Stomach (tissue), 9 donors: Measurements from ENCODE around the gene FGF4. TPM values are rescaled to one million over a fixed set of nuclear protein-coding genes. Genes with fewer than 3 reads are reported as not detected.
"Not testable (repeated sequence)": the region's sequence is repeated elsewhere in the genome, so short reads cannot be mapped to it uniquely, and the experiment has no call there.

Source experiments
- DNase-seq, 2 donors: peaks; one replicate each; pipeline versions ENCODE4 v3.0.0 to v3.0.0-alpha.2; 2013 to 2019
- H3K27ac ChIP-seq, 5 donors: fragments of 200-600 bp in 4 of 5; sonication (generic) in 4 of 5; one replicate each; pipeline ENCODE4 v1.5.1; 2013 to 2019; ENCODE audit warnings: mild to moderate bottlenecking in 1 of 5, moderate library complexity in 1 of 5
- H3K27me3 ChIP-seq, 3 donors: fragments of 200-600 bp; sonication (generic); one replicate each; pipeline ENCODE4 v1.5.1; 2017 to 2019; ENCODE audit warnings: mixed run types in 1 of 3
- H3K36me3 ChIP-seq, 4 donors: fragments of 200-600 bp; sonication (generic); 1 replicate in 3 of 4; 2 replicates in 1 of 4; pipeline ENCODE4 v1.5.1; 2016 to 2019
- H3K4me1 ChIP-seq, 4 donors: fragments of 200-600 bp; sonication (generic); one replicate each; pipeline ENCODE4 v1.5.1; 2016 to 2019
- H3K4me3 ChIP-seq, 4 donors: fragments of 200-600 bp; sonication (generic) in 3 of 4; one replicate each; pipeline ENCODE4 v1.5.1; 2016 to 2019; ENCODE audit warnings: mild to moderate bottlenecking in 1 of 4
- H3K9me3 ChIP-seq, 4 donors: fragments of 200-600 bp; sonication (generic); one replicate each; pipeline ENCODE4 v1.5.1; 2016 to 2019
- CTCF ChIP-seq, 7 experiments: fragments of 450-650 bp in 4 of 7; fragments of 200-600 bp in 3 of 7; sonication (generic) in 3 of 7; IDR thresholded peaks; one replicate each; pipeline ENCODE4 v1.5.1; 2016 to 2019; ENCODE audit warnings: antibody characterized with exemption in 7 of 7, control low read depth in 2 of 7, mild to moderate bottlenecking in 1 of 7
- EP300 ChIP-seq: sonication (generic); formaldehyde crosslinking; IDR thresholded peaks from one replicate; pipeline ENCODE4 v1.6.1; 2017; ENCODE audit warnings: antibody characterized with exemption
- POLR2A ChIP-seq, 4 donors: fragments of 450-650 bp; IDR thresholded peaks; one replicate each; pipeline ENCODE4 v1.6.1; 2016; ENCODE audit warnings: antibody characterized with exemption in 4 of 4, control low read depth in 2 of 4, mild to moderate bottlenecking in 1 of 4, moderate library complexity in 1 of 4
- POLR2AphosphoS5 ChIP-seq, 3 donors: sonication (generic); formaldehyde crosslinking; IDR thresholded peaks; one replicate each; pipeline ENCODE4 v1.6.1; 2016; ENCODE audit warnings: antibody characterized with exemption in 3 of 3
- WGBS, 5 donors: extraction: QIAGEN DNeasy Blood & Tissue Kit in 3 of 5; methylation state at CpG; one replicate each; pipeline versions ENCODE4 v1.1.5 to v1.1.7; 2013 to 2018; 5-methylcytosine and 5-hydroxymethylcytosine counted together
- intact Hi-C: fragments of 100-400 bp; cut with DNase I; formaldehyde crosslinking; loops from one replicate; pipeline ENCODE4 v1.15.1; 2023; ENCODE audit warnings: low total_unique reads
- polyA plus RNA-seq, 3 donors: library from polyadenylated mRNA; stranded (reverse); fragments of 200-250 nt; gene quantifications; one replicate each; pipeline ENCODE4 v1.2.3, GENCODE V29; 2013
- total RNA-seq, 5 donors: library from RNA; depleted of rRNA; stranded (reverse); fragments of >200 nt; gene quantifications; one replicate each; pipeline versions ENCODE4 v1.1.0 to v1.2.3, GENCODE V29; 2014 to 2016
- donor health status: healthy with polysubstance abuse.
- donor health status: Bipolar disorder and iron deficiency.
- donor health status: healthy.

FGF4 gene
- total and polyA plus RNA-seq, 8 donors = not detected

GRCh38 chr11:69773626-69774353 is 1.4 kb downstream of the FGF4 start:
- Histone ChIP-seq H3K4me1 (peaks cover 0 to 21% (median 0%) of the 10 kb centered on the region in 4 donors), H3K4me3 (no peak overlapping the region), H3K27me3 (peaks cover 21 to 97% (median 49%) of the 10 kb centered on the region in 3 donors), H3K27ac (no peak overlapping the region), H3K36me3 (no peaks in the 10 kb centered on the region), H3K9me3 (peaks cover 0 to 6% (median 2%) of the 10 kb centered on the region in 4 donors)
- 9 to 18% (median 11%) methylated on average over 14 to 30 of the region's 30 CpGs for WGBS, 5 donors
- intact Hi-C loops = no loop called here
- no peak for TF ChIP-seq POLR2AphosphoS5 (IDR thresholded peaks at IDR 0.05)
- TF ChIP-seq CTCF (IDR thresholded peaks at IDR 0.05) = no peak
- no peak for TF ChIP-seq POLR2A (IDR thresholded peaks at IDR 0.05)
- TF ChIP-seq EP300 = no peak
- no peak for DNase-seq

GRCh38 chr11:69771466-69771865 is 3.7 kb downstream of the FGF4 start:
- peaks cover 0 to 6% (median 2%) of the 10 kb centered on the region in 4 donors for H3K9me3 ChIP-seq
- no peak for TF ChIP-seq POLR2AphosphoS5 (IDR thresholded peaks at IDR 0.05)
- no peak for DNase-seq
- H3K4me3 ChIP-seq = no peak overlapping the region
- H3K27me3 ChIP-seq = peaks cover 21 to 91% (median 47%) of the 10 kb centered on the region in 3 donors
- no peaks in the 10 kb centered on the region for H3K36me3 ChIP-seq
- peaks cover 0 to 21% (median 0%) of the 10 kb centered on the region in 4 donors for H3K4me1 ChIP-seq
- H3K27ac ChIP-seq = no peak overlapping the region
- WGBS, 5 donors = 37 to 50% (median 47%) methylated on average over 7 of the region's 7 CpGs
- intact Hi-C loops = no loop called here

GRCh38 chr11:69770540-69770939 is 4.6 kb downstream of the FGF4 start:
- Histone ChIP-seq H3K27ac (no peak overlapping the region), H3K9me3 (peaks cover 0 to 6% (median 2%) of the 10 kb centered on the region in 4 donors), H3K4me1 (peaks cover 0 to 18% (median 0%) of the 10 kb centered on the region in 4 donors), H3K27me3 (peaks cover 17 to 82% (median 38%) of the 10 kb centered on the region in 3 donors), H3K4me3 (no peak overlapping the region), H3K36me3 (no peaks in the 10 kb centered on the region)
- TF ChIP-seq POLR2A (IDR thresholded peaks at IDR 0.05) = no peak
- no peak for TF ChIP-seq EP300
- no peak for TF ChIP-seq POLR2AphosphoS5 (IDR thresholded peaks at IDR 0.05)
- TF ChIP-seq CTCF (IDR thresholded peaks at IDR 0.05) = no peak
- intact Hi-C loops = no loop called here
- no peak for DNase-seq
- WGBS, 5 donors = 14 to 44% (median 16%) methylated on average over 5 of the region's 5 CpGs

GRCh38 chr11:69765498-69765995 is 9.6 kb downstream of the FGF4 start:
- no peak for DNase-seq
- no peak overlapping the region for H3K4me3 ChIP-seq
- TF ChIP-seq CTCF (IDR thresholded peaks at IDR 0.05) (no peak), POLR2AphosphoS5 (IDR thresholded peaks at IDR 0.05) (no peak), POLR2A (IDR thresholded peaks at IDR 0.05) (no peak), EP300 (no peak)
- no peak overlapping the region for H3K27ac ChIP-seq
- H3K4me1 ChIP-seq = no peaks in the 10 kb centered on the region
- intact Hi-C loops = no loop called here
- H3K36me3 ChIP-seq = no peaks in the 10 kb centered on the region
- 62 to 78% (median 67%) methylated on average over 10 of the region's 10 CpGs for WGBS, 5 donors
- peaks cover 0 to 6% (median 2%) of the 10 kb centered on the region in 4 donors for H3K9me3 ChIP-seq
- peaks cover 0 to 75% (median 18%) of the 10 kb centered on the region in 3 donors for H3K27me3 ChIP-seq

GRCh38 chr11:69764918-69765317 is 10.2 kb downstream of the FGF4 start:
- 86 to 98% (median 95%) methylated on average over 7 of the region's 7 CpGs for WGBS, 5 donors
- H3K4me1 ChIP-seq, DNase-seq, H3K27ac ChIP-seq, H3K4me3 ChIP-seq, H3K36me3 ChIP-seq, intact Hi-C loops, H3K9me3 ChIP-seq: not testable (repeated sequence)
- H3K27me3 ChIP-seq = peaks cover 0 to 72% (median 12%) of the 10 kb centered on the region in 3 donors
